ENCODE results near the gene GRB10.
"Not testable (repeated sequence)": the region's sequence is repeated elsewhere in the genome, so short reads cannot be mapped to it uniquely, and the experiment has no call there.

Gene GRB10

DNA sequence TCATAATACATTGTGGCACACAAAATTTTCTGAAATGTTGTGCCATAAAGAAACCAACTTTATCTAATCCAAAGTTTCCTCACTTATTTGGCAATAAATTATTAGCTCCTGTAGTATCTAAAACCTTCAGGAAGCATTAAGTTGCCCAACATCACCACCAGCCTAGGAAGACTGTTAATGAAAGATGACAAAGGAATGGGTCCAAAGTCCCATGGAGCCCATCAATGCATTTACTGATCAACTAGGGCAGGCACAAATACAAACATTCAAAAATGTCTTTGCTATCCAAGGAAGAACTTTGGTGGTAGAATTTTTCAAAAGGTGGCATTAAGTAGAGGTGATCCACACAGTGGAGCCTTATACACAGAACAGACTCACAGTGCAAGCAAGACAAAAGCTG is 4.5 kb downstream of the GRB10 start:
- no peak for DNase-seq (ENCODE audit: low spot score)

DNA sequence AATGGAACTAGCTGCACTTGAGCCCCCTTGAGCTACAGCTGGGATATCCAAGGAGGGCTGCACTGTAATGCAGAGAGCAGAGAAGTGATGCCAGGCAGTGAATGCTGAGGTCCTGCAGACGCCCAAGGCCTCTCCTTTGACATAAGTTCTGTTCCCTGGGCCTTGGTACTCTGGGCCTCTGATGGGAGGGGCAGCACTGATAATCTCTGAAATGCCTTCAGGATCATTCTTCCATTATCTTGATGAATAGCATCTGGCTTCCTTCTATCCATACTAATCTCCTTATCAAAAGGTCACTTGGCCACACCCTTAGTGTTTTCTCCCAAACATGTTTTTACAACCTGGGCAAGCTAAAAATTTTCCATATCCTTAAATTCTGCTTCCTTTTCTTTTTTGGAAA is 6.9 kb downstream of the GRB10 start:
- no peak for DNase-seq (ENCODE audit: low spot score)

DNA sequence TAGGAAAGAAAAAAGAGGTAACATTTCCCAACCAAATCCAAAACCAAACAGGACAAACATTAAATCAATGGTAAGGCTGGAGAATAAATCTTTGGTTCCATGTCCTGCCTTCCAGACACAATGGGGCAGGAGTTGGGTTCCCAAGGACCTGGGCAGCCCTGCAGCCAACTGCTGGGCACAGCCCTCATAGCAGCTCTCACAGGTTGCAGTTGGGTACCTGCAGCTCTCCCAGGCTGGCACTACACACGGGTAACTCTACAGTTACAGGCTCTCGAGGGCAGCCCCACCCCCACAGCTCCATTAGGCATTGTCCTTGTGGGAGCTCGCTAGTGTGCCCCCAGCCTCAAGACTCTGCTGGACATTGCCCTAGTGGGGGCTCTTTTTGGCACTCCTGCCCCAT is 7.5 kb downstream of the GRB10 start:
- DNase-seq (ENCODE audit: low spot score): no peak

DNA sequence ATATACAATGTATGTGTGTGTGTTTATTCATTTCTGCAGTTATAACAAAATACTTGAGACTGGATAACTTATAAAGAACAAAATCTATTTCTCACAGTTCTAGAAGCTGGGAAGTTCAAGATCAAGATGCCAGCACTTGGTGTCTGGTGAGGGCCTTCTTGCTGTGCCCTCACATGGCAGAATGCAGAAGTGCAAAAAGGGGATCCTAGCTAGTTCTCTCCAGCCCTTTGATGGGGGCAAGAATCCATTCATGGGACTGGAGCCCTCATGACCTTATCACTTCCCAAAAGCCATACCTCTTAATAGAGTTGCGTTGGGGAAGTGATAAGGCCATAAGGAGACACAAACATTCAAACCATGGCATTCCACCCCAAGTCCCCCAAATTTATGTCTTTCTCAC is 8.4 kb downstream of the GRB10 start:
- no peak for DNase-seq (ENCODE audit: low spot score)

DNA sequence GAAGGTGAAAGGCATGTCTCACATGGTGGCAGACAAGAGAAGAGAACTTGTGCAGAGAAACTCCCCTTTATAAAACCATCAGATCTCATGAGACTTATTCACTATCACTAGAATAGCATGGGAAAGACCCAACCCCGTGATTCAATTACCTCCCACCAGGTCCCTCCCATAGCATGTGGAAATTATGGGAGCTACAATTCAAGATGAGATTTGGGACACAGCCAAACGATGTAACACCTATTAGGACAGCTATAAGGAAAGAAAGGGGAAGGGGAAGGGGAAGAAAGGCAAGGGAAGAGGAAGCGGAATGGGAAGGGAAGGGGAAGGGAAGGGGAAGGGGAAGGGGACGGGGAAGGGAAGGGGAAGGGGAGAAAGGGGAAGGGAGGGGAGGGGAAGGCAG is 9.6 kb downstream of the GRB10 start:
- not testable (repeated sequence) for DNase-seq (ENCODE audit: low spot score)

DNA sequence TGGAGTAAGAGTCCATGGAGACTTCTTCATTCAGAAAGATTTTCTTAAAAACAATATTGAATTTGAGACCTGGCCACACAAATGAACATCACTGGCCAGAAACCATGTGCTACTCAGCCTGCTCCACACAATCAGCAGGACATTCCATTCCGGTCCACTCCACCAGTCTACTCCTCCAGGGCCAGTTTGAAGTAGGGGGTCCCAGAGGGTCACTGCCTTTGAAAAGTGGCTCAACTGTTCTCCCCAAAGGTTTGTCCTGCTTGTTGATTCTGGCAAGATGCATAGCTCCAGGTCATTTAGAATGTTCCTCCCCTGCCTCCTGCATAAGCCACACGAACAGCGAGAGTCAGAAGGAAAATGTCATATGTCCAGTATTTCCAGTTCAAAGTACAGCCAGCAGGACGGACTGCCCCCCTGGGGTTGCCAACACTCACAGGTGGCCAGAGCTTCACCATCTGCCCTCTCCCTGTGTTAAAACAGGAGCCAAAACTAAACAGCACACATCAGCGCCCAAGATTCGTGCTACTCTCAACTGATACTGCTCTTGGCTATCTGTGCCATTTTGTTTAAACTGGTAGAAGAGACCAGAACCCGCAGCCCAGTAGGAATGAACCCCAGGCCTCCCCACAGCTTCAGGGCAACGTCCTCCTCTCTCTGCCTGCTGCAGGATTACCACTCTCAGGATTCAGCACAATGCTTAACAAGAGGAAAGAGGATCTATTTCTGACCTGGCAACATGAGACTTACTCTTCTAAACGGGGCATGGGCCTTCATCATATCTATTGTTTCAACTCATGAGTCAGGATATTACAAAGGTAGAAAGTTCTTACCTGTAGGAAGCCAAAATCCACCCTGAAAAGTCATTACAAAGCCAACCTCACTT is 11.3 kb downstream of the GRB10 start:
- no peak for DNase-seq (ENCODE audit: low spot score)

DNA sequence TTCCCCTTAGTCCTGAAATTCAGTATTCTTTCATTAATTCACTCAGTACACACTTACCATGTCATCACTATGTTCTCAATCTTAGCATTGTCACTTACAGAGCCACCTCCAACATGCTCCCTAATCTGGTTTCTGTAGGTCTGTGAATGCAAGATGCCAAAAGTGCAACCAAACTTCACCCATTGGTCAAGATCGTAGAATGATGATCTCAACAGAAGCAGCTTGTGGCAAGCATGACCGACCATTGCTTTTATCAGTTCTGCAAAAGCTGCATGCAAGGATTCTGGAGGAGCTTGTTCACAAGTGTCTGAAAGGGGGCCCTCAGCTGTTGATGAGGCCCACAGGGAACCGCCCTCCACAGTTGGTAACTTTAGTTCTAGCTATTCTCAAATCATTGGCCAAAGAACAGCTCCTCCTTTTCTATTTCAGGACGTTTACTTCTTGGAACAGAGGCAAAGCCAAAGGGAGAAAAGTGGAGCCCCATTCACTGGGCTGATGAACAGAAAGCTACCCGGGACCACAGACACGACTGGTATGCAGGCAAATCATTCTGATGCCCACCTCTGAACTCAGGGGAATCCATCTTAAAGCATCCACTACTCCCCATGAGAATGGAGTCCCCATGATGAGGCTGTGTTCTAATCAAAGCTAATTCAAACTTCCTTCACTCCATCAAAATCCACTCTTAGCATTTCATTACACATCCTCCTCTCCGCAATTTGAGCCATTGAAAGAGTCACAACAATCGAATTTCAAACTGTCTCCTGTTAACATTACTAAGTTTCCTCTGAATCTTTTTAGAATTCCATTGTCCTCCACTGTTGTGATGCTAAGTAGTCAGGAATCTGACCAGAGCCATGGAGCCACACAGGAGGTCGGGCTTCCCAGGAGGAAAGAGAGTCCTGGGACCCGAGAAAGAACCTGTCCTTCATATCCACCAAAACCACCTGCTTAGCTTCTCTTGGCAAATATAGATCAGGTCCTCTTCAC is 13.9 kb downstream of the GRB10 start:
- DNase-seq (ENCODE audit: low spot score): no peak

DNA sequence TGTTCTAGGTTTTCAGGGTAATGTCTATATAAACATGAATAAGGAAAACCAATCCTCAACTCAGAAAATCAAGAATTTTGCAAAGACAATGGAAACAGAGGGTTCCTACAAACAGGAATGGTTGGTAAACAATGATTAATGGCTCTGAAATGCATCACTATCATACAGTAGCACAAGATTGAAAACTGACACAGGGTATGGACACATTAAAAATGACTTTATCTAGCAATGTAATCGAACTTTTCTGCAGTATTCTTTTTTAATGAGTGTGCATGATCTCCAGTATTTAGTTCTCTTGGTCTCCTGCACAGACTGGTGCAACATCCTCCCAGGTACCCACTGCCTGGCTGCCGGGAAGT is 15.9 kb downstream of the GRB10 start:
- DNase-seq (ENCODE audit: low spot score): no peak

DNA sequence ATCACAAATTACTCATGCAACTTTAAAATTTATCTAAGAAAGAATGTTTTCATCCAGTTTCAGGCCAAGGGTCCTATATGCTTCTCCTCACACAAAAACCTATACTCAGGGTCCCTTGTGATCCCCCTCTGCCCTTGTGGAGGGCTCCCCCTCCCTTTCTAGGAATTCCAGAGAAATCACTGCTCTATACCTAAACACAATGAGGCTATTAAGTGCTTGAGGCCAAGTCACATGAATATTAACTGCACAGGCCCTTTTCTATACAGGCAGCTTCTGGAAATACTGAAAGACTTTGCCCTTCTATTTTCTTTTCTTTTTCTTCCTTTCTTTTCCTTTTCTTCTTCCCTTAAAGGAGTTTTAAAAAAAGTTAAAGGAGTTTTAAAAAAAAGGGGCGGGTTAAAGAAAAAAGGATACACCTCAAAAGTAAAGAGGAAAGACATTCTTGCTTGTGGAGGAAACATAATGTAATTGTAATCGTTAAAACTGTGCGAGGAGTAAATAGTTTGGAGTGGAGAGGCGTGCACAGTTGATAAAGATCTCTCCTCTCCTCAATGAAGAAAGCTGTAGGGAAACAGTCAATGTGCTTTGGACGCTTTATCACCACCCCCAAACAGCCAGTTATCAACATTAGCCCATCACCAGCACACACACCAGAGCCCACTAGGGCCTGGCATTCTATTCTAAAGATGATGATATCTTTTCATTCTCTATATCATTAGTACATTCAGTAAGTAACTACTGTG is 16.4 kb downstream of the GRB10 start:
- DNase-seq (ENCODE audit: low spot score): no peak

DNA sequence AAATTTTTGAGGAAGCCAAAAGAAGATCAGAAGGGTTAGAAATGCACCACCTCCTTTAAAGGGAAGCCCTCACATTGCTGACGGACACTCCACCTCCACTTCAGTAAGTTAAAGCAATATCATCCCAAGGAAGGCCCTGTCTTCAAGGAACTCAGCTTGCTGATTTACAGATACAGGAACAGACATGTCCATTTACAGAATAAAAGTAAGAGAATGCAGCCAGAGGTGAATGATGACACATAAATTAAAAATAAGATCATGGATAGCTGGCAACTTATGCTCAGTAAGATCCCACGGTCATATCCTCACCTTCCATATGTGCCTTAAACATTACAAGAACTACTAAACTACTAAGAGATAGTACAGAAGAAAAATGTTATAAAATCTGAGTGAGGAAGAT is 20.4 kb downstream of the GRB10 start:
- DNase-seq (ENCODE audit: low spot score): no peak

DNA sequence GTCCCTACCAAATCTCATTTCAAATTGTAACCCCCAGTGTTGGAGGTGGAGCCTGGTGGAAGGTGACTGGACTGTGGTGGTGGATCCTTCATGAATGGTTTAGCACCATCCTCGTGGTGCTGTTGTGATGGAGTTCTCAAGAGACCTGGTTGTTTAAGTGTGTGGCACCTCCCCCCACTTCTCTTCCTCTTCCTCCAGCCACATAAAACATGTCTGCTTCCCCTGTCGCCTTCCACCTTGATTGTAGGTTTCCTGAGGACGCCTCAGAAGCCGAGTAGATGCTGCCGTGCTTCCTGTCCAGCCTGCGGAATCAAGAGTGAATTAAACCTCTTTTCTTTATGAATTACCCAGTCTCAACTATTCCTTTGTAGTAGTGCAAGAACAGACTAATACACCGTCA is 21.0 kb downstream of the GRB10 start:
- no peak for DNase-seq (ENCODE audit: low spot score)

DNA sequence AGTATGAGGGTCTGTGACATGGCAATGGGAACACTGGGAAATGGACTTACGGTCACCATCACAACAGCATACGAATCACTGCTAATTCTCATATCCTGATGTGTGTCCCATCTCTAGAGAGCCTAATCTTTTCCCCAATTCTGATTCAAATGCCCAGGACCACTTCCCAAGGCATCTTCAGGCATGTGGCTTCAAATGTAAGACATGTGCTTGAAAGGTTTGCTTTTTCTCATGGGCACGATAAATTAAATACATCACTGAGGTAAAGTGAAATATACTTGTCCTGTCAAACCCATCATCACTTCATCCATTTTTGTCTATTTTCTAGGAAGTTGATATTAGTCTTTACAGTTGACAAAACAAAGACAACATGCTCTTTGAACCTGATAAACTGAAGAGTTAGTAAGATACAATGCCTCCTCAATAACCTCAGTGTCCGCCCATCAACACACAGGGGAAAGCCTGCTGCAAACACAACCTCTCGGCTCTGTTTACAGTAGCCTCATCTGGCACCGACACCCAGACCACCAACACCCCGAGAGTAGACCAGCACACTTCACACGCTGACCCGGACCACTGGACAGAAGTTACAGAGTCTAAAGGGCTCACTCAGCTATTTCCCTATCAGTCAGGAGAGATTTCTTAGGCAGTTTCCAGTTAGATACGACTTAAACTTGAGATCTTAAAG is 24.8 kb downstream of the GRB10 start:
- DNase-seq (ENCODE audit: low spot score): no peak

DNA sequence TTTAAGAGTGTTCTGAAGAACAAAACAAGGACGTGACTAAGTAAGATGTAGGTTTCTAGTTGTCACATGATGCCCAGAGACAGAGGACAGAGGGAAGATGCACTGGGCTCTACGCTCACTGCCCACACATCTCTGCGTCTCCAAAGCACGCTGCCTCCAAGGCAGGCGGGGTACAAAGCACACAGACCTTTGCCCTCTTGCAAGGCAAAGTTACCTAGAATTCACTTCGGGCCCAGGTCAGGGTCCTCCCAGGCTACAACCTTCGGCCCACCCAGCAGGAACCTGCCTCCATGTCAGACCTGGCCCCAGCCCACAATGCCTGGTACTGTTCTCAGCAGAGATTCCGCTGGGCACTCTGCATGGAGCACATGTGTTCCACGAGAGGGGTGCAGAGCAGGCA is 26.5 kb downstream of the GRB10 start:
- DNase-seq (ENCODE audit: low spot score): no peak

DNA sequence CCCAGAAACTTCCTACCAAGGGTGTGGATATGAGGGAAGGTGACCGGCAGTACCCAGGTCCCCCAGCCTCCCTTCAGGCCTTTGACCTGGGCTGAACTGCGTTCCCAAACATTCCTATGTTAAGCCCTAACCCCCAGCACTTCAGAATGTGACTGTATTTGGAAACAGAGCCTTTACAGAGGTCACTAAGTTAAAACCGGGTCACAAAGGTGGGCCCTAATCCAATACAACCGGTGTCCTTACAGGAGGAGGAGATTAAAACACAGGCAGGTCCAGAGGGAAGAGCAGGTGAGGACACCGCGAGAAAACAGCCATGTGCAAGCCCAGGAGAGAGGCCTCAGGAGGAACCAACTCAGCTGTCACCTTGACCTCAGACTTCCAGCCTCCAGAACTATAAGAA is 28.0 kb downstream of the GRB10 start:
- no peak for DNase-seq (ENCODE audit: low spot score)

DNA sequence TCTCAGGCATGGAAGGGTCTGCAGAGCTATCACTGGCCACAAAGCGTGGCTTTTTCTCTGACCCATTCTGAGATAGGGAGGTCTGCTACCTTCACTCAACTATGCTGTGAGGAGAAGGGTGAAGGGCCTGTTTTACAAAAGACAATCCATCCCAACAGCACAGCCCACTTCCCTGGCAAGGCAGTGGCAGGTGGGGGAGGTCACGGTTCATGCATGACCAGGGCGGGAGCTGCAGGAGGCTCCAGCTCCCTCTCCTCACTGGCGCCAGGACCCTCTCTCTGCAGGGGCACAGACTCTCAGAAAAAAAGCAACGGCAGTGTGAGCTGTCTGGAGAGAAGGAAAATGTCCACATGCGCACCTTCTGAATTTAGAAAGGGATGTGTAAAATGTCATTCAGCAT is 28.5 kb downstream of the GRB10 start:
- DNase-seq (ENCODE audit: low spot score): no peak

DNA sequence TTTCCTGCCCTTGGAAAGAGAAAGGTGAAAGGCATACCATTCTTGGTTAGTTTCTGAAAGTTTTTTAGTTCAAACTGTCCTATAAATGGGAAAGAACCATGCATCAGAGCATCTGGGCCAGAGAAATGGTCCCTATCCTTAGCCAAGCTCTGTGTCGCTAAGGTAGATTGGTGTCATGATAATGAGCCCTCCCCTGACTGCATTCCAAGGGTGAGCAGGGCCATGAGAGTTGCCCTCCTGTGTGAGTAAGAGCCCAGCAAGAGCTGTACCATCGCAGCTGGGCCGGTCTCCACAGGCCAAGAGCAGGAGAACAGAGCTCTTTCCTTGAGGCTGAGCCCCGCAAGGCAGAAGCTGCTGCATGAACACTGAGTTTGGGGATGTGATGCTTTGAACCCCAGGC is 30.3 kb downstream of the GRB10 start:
- no peak for DNase-seq (ENCODE audit: low spot score)

DNA sequence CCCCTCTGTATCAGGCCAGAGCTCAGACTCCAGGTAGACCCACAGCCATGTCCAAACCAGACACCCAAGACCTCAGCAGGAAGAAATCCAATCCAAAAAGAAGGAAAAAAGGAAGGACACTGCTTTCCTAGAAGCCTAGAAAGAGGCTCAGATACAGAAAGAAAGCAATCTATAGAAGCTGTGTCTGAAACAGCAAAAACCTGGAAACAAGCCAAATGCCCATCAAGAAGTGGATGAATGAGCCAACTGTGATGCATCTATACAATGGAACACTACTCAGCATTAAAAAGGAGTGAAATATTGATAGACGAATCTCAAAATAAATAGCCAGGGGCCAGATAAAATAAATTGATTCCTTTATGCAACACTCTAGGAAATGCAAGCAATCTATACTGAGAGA is 31.6 kb downstream of the GRB10 start:
- DNase-seq (ENCODE audit: low spot score): no peak

DNA sequence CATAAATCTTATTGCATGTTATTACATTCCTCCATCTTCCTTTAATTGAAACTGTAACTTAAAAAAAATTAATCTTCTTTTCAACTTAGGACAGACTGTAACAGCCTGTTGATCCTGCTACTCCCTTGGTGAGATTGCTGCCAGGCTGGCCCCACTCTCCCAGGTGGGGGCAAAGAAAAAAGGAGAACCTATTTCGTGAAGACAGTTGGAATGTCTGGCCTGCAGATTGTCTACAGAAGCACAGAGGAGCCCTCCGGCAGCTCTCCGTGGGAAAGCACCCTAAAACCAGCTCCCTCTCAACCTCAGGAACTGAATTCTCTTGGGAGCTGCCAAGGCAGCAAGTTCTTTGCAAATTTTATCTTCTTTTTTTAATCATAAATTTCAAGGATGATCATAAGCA is 32.8 kb downstream of the GRB10 start:
- DNase-seq (ENCODE audit: low spot score): no peak

DNA sequence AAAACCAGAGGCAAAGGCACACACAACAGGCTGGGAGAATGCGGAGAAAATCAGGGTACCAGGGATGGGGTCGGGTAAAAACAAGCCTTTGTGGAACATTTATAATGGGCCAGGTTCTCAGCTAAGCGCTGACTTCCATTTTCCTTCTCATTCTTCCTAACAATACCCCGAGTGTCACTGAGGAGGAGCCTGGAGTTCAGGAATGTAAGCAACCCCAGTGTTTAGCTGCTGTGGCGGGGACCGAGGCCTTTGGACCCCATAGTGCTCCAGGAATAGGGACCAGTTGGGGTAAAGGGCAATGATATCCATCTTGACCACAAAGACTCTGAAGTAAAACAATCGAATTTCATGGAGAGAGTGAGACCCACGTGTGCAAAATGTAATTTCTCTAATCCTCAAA is 34.2 kb downstream of the GRB10 start:
- no peak for DNase-seq (ENCODE audit: low spot score)

DNA sequence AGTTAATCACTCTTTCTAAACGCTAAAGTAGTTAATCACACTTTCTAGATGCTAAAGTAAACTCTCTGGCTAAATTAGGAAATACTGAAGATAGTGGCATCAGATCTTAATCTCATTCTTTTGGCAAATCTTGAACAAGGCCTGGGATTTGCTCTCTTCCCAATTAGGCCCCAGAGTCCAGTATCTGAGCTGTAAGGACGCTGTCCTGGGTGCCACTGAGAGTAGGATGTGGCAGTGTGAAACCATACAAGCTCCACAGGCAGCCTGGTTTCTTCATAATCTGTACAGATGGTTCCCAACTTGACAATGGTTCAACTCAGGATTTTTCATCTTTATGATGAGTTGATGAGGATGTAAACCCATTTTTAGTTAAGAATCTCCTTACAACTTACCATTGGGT is 36.9 kb downstream of the GRB10 start:
- no peak for DNase-seq (ENCODE audit: low spot score)

DNA sequence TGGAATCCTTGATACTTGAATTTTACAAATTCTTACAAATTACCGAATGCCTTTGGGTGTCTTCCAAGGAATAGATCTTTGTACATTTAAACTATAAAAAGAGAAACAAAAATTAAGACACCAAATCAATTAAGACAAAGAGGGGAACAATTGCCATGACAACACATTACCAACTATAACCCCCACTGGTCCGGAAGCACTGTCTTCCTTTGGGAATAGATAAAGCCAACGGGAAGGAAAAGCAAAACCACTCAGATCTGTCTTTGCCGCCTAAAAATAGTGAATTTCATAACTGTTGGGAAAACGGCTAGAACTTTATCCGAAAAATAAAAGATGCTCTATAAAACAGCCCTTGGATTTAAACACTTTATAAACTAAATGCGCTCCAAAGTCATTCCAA is 37.4 kb downstream of the GRB10 start:
- DNase-seq (ENCODE audit: low spot score): no peak

DNA sequence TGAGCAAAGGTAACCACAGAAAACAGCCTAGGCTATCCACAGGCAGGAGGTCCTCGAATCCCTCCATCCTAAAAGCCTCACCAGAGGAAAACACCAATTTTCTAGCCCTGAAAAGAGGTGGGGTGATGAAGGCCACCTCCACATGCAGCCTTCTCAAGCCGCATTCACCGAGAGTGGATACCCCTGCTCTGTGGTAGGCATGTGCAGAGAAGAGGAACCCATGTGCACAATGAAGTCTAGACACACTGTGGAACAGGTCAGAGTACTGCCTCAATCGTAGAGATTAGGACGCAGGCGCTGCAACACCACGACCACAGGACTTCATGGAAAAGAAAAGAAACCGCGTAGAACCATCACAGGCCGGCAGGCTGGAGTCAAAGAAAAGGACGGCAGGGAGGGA is 38.8 kb downstream of the GRB10 start:
- no peak for DNase-seq (ENCODE audit: low spot score)

Measured in activated CD4-positive, alpha-beta T cell treated with anti-CD3 and anti-CD28 coated beads, Interleukin-2, Interleukin-4, amounts not matched to agents 100 ng/mL and 50 ng/mL, durations not matched to agents 16 hours and 8 hours (primary cell).